Measurements from ENCODE around the gene CLIC5.

CLIC5 gene

DNA sequence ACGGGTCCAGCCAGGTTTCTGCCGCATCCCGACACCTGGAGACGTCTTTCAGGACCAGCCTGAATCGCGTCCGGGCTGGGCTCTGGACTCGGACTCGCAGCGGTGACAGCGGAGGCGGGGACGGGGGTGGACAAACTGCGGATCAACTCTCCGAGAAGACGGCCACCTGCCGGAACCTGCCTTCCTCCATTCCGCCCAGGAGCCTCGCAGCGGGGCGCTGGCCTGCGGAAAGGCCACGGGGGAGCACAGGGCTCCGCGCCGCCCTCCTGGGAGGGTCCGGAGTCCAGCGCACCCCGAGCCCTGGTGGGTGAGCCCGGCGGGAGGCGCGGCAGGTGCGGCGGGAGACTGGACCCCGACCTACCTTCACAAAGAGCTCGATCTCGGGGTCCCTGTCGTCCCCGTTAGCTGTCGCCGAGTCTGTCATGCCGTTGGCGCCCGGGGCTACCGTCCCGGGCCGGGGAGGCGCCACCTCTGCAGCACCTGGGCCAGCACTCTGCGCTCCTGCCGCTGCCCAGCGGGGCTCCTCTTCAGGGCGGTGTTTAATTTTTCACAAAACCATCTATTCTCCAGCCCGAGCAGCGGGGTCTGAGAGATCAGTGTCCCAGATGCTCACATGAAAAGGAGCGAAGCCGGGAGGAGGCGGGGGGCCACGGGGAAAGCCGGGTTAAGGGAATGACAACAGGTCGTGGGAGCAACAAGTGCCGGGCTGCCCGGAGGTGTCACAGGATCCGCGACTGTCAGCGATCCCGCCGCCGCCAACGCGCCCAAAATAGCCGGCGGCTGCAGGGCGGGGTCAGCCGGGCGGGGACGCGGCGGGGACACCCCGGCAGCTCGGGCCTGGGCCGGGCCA, at the start of gene CLIC5:
TSS of gene CLIC5 (minus strand) at position 742 of the 850 bp plus-strand sequence. CDS start at position 424, 318 bp downstream.
- no peak for DNase-seq

DNA sequence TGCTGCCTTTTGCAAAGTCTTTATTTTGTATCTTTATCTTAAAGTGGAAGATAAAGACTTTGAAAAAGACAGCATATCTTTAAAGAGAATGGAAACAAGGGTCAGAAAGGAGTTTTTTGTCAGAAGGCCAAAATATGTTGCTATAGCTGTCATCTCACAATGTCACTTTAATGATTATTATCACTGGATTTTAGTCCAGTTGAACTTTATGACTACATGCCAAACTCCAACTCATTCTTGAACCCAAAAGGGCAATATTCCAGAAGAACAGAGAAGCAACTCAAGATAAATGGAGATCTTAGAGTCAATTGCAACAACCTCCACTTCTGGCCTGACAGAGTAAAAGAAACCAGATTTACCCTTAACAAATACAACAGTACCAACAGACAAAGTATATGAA, 47.3 kb upstream of the CLIC5 start:
- DNase-seq: no peak

DNA sequence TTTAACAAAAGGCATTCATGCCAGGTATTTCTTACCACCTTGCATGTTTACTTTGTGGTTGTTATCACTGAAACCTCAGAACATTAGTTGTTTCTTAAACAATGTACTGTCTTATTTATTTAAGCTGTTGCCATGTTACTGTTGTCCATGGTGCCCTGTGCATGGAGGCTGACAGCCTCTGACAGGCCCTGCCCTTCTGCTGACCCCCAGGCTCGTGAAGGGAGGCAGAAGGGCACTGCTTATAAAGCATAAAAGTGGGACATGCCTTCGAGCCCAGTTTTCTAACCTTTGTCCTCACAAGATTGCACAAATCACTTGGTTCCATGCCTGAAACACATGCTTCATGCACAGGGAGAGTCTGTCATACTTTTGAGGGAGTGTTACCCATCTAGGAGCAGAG, 46.7 kb upstream of the CLIC5 start:
- no peak for DNase-seq

DNA sequence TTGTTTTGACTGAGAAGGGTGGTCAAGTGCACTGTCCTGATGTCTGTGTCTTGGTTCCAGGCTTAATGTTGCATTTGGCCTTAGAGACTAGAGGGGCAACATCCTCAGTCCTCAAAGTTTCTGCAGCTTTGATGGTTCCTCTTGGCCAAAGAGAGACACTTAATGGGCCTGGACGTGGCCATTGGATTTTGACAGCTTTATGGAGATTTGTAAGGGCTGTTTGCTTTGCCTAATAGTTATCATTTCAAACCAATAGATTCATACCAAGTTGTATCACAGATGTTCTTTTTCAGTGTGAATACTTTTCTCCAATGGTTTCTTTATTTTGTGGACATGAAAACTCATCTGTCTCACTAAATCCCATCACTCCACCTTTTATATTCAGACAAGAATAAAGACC, 45.8 kb upstream of the CLIC5 start:
- DNase-seq: no peak

DNA sequence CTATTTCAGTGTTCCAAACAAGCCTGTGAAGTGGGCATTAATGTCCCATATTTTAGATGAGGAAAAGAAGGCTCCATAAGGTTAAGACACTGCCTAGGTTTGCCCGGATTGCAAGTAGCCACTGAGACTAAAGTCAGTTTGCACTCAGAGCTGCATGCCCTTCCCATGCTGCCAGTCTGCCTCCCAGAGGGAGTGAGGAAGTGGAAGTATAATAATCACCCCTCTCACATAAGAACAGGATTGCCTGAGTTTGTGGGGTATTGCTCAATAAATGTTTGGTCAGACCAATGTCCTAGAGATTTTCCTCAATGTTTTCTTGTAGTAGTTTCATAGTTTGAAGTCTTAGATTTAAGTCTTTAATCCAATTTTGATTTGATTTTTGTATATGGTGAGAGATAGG, 43.9 kb upstream of the CLIC5 start:
- DNase-seq: peak; percentile 59

DNA sequence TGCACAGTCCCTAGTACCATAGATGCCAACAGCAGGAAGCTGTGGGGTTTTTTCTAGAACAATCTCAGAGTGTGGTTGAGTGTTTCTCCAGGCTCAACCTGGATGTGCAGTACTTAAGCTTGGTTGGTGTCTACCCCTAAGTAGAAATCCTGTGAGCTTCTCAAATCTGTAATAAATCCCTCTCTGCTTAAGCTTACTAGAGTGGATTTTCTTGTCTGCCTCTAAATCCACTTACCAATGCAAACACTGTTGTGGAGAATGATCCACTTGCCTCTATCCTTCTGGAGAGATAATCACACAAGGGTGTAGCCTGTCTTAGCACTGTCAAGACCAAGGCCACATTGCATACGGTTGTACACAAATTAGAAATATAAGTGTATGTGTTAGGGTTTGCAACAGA, 43.3 kb upstream of the CLIC5 start:
- DNase-seq: no peak

DNA sequence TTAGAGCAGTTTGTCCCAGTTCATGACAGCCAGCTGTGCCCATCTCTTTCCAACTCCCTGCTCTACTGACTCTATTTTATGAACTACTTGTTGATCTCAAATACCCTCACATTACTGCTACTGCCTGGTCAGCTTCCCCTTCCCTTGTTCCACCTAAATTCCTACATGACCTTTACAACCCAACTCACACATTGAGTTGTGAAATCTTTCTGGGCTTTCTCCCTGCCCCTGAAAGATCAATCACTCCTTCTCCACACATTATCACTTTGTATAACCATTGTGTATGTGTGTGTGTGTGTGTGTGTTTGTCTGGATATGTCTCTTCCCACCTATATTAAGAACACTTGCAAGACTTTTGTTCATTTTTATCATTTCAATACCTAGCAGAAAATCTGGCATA, 42.1 kb upstream of the CLIC5 start:
- DNase-seq: no peak

DNA sequence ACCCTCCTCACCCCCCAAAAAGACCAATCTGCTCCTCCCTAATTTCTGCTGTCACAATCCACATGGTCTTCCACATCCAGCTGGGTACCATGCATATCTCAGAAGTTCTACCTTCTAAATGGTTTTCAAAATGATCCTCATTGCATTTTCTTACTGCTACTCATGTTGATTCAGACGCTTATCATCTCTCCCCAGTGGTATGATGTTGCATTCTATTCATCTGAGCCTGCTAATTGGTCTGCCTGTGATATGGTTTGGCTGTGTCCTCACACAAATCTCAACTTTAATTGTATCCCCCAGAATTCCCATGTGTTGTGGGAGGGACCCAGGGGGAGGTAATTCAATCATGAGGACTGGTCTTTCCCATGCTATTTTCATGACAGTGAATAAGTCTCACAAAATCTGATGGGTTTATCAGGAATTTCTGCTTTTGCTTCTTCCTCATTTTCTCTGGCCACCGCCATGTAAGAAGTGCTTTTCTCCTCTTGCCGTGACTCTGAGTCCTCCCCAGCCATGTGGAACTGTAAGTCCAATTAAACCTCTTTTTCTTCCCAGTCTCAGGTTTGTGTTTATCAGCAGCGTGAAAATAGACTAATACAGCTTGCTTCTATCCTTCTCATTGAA, 41.4 kb upstream of the CLIC5 start:
- DNase-seq: no peak

DNA sequence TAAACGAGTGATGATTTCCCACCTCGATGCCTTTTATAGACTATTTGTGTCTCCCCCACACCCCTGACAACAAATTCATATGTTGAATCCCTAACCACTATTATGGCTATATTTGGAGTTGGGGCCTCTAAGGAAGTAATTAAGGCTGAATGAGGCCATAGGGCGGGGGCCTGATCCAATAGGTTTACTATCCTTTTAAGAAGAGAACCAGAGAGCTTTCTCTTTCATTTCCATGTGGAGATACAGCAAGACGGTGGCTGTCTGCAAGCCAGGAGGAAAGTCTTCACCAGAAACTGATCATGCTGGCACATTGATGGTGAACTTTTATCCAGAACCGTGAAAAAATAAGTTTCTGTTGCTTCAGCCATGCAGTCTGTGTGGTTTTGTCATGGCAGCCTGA, 38.9 kb upstream of the CLIC5 start:
- peak; percentile 14 for DNase-seq

DNA sequence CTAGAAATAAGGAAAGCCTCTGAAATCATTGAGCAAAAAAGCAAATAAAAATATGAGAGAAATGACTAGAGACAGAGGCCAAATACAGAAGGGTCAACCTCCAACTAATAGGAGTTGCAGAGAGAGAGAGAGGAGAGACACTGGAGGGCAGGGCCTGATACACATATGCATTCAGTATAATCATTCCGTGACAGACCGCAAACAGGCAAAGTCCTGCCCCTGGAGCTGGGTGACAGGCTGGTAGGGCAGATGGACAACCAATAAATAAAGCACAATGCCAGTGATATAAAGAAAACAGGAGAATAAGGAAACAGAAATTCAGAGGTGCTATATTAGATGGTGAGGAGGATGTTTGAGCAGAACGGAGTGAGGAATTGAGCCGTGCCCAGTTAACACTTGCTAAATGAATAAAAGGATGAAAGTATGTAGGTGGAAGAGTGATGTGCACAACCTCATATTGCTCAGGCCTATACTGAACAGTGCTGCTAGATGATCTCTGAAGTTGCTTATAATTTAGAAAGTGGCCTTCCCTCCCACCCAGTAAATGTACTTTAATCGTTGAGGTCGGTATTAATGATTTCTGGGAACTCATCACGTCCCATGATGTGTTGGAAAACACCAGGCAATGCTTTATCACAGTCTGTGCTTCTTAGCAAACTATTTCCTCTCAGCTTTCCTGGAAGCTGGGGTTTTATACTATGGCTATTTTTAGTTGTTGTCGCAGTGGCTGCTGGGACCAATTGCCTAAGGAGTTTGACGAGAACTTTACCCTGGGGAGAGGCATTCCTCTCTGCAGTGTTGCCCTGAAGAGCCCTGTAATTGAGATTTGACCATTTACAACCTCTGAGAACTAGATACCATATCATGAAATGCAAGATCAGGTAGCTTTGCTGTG, 37.6 kb upstream of the CLIC5 start:
- DNase-seq: peak; percentile 28

DNA sequence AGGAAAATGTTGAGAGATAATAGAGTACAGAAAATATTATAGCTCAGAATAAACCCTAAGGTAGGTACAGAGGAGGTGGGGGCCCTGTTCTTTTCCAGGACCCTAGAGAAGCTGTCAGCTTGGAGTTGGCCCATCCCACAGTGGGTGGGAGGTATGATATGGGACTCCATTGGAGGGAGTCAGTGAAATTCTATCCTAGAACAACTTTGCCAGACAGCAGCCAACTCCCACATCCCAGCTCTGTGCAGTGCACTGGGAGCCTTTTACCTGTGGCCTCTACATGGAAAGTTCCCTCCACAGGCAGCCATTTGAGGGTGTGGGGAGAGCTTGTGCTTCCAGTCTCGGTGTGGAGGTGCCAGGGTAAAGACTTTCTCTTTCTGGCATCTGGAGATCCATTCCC, 36.8 kb upstream of the CLIC5 start:
- no peak for DNase-seq

DNA sequence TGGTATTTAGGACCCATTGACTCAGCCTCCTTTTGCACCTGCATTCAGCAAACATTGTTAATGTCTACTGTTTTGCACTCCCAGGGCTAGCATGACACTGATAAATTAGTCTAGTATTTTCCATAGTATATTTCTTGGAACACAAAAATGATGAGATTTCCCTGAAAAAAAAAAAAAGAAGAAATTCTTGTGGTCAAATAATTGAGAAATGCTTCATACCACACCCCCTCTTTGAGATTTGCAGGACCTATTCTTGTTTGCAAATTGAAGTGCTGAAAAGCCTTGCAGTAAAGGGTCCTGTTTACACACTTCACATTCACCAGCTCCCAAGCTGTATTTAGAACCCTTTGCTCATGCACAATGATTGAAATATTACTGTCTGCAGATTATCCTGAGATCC, 36.3 kb upstream of the CLIC5 start:
- DNase-seq: no peak

DNA sequence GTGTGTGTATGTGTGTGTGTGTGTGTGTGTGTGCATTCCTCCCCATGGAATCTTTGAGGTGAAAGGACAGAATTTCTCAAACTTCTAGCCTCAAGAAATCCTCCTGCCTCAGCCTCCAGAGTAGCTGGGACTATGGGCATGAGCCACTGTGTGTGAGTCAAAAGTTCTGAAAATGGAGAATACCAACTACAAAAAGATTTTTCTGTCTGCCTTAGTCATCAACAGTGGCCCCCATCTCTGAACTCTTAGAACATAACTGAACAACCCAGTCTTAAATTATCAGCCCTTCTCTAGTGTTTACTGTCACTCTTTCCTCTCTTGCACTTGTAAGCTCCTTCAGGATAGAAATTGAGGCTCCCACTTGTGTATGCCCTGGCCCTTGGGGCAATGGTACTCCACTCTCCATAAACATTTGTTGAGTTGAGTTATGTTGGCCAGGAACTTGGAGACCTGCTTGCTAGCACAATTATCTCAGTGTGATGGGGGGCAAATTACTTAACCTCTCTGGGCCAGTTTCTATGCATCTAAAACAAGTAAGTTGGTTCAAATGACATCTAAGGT, 35.3 kb upstream of the CLIC5 start:
- DNase-seq: no peak

DNA sequence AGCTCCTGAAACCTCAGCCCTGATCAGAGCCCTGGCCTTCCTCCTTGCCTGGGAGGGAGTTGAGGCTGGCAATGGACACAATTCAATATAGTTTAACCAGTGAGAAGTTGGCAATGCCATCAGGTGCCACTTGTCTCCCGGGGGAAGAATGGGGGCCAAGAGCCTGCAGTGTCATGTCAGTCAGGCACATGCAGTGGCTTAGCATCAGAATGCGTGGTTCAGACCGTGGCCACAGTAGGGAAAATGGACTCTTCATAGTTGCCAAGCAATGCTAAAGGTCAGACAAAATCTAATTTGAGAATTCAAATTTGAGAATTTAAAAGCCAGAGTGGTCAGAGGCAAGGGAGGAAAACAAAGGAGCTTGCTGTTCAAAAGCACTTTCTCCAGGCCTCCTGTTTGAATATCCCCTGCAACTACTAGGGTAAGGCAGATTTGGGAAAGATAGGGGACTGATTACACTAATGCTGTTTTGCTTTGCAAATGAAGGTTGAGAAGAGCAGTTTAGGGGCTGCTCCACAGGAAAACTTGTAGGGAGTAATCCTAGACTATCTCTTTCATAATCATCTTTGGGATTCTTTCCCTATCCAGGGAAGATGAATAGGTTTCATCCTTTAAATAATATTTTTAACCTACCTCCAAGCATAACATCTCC, 33.1 kb upstream of the CLIC5 start:
- DNase-seq: no peak

DNA sequence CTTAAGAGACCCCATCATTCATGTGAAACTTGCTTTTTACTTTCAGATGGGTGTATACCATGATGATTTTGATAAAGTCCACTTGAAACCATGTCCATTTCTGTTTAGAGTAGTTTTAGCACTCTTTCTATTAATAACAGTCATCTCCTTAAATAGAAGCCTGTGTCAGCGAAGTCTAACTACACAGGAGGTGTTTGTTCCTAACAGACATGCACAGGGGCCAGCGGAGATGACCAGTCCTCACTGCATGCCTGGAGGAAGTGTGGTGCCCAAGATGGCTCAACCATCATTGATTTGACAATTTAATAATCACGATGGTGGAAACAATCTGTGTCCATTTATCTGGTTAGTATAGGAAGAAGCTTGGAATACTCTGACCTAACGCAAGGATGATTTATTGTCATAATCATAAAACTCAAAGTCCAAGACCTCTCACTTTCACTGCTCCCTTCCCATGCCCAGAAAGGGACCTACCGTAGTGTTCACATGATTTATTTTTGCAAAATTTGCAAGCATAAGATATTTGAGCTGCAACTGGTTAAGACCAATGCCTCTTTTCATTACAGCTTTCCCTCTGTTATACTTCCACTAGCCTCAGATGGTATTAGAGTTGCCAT, 31.0 kb upstream of the CLIC5 start:
- no peak for DNase-seq

DNA sequence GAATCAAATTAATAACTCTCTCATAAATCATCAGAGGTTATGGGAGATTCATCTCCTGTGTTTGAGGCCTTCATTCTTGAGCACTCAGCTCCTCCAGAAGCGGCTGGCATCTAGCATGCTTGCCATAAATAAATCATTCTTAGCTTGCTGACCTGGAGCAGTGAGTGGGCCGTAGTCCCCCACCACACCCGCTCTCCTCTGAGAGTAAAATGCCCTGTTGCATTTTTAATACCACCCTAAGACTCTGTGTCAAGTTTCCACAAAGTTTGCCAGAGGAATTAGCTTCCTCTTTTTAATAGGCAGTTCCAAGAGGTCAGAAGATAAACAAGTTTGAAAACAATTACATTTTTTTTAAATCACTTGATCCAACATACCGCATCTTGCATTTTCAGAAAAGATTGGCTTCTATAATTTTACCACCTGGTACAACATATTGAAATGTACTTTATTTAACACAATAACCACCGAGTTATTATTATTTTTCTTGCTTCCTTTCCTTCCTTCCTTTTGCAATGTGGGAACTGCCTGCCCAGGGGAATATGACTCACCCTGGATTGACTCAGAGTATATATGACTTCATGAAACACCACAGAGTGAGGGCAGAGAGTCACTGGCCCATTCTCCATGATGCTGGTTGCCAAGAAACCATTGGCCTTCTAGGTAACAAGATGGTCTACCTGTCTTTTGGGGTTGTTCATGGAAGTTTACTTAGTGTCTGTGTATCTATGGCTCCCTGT, 29.4 kb upstream of the CLIC5 start:
- peak; percentile 87 for DNase-seq

DNA sequence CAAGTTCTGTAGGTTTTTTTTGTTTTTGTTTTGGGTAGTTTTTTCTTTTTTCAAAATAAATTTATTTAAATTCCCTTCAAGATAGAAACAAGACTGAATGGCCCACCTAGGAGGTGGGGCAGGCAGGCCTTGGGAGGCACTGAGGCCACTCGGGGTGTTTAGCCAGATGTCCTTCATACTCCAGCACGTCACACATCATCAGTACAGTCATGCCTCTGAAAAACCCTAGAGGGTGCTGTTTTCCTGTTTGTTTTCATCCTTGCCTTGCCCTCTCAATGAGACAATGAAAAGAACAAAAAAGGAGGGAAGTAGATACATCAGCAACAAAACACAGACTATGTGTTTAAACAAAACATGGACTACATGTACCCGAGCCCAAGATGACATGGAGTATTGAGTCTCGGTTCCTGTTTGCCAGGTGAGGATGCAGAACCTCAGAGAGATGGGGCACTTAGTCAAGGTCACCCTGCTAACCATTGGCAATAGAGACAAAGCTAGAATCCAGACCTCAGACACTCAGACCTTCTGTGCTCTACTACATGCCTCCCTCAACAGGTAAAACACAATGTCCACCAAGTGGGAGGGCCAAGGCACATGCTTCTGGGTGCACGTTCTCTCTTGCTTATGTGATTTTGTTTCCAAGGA, 26.8 kb upstream of the CLIC5 start:
- peak; percentile 63 for DNase-seq

DNA sequence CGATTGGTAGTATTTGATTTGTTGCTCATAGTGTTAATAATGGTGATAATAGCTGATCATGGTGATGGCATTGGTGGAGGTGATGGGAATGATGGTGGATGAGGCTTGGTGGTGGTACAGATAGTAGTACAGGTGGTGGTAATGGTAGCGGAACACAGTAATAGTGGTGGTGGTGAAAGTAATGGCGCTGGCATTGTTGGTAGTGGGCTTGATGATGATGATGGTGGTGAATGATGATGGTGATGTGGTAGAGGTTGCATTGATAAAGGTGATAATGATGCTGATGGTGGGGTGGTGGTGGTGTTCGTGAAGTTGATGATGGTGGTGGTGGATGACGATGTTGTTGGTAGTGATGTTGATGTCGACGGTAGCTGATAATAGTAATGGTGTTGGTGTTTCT, 24.6 kb upstream of the CLIC5 start:
- DNase-seq: no peak

DNA sequence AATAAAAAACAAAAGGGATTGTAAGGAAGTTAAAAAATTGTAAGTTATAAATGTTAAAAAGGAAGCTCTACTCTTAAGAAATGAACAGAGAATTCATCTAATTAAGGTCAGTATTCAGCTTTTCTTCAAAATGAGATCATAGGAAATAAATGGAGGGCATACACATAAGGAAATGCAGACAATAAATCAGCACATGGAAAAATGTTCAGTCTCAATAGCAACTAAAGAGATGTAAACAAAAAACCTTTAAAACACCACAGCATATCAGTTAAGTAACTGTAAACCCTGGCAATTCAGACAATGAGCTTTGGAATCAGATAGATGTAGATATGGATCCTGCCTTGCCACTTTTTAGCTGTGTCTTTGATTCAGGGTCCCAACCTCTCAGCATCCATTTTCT, 24.0 kb upstream of the CLIC5 start:
- no peak for DNase-seq

DNA sequence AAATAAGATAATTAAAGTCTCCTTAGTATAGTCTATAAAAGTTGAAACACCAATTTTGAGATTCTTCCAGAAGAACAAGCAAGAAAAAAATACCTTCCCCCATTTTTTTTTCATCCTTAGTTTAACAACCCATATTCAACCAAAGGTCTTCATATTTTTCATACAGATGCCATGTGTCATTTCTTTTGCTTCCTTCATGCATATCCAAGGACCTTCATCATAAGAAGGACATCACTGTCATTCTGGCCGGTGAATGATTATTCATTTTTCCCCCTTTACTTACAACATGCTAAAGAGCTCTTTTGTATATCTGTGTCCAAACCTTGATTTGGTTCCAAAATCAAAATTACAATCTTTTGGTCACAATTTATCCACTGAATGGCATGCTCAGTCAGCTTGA, 21.3 kb upstream of the CLIC5 start:
- no peak for DNase-seq

DNA sequence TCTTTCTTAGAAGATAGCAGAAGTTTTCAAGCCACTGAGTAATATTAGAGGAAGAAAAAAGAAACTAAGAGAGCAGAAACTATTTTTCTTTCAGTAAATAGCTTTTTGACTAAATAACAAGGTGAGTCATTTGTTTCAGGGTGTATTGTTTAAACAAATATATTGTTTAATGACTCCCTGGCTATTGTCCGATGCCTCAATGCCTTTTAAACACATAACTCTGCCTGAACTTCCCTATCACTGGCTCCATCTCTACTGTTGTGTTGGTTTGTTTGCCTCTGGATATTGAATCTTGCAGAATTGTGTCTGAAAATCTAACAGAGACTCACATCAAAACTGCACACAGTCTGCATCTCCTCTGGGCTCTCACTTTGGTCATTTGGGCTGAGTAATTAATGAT, 19.6 kb upstream of the CLIC5 start:
- DNase-seq: no peak
